Measurements from ENCODE around the gene WNK2. TPM values are rescaled to one million over a fixed set of nuclear protein-coding genes. Genes with fewer than 3 reads are reported as not detected.

The WNK2 gene
- total and polyA plus RNA-seq, 2 of the 4 experiments (the other 2 are of a cell fraction) = not detected

- no peak overlapping the region for H3K9ac ChIP-seq (ENCODE audit: low read depth, low read length)
- H3K27ac ChIP-seq (ENCODE audit: insufficient read depth, low read length) = no peak overlapping the region
- no peak for ATAC-seq (ENCODE audit: low read depth)
- no peak overlapping the region for H3K23ac ChIP-seq (ENCODE audit: low read depth, low read length)
- H3K9me1 ChIP-seq (ENCODE audit: insufficient read depth, low read length) = no peaks in the 10 kb centered on the region
- no TSS peak for BruUV-seq (replicated peaks)
- peak overlapping the region; percentile 50 for H2AK9ac ChIP-seq (replicated peaks; ENCODE audit: low read depth, low read length, poor library complexity)
- DNase-seq = no peak
- dilution Hi-C loops (cut with HindIII; ENCODE audit: low sequenced_read_pairs, unreplicated experiment) = no loop called here
- ChIA-PET POLR2A (ENCODE audit: unreplicated experiment) (no interaction called here), CTCF (no interaction called here)
- peak overlapping the region; percentile 32 for H2AFZ ChIP-seq (replicated peaks; ENCODE audit: low read length, poor library complexity)
- no peaks in the 10 kb centered on the region for H4K20me1 ChIP-seq (ENCODE audit: insufficient read depth, low read length)
- intact Hi-C loops (cut with micrococcal nuclease) = no loop called here
- H3K14ac ChIP-seq (replicated peaks; ENCODE audit: low read depth, low read length) = no peak overlapping the region
- no peaks in the 10 kb centered on the region for H3K79me1 ChIP-seq (ENCODE audit: low read depth in 1 of 2, low read length in 2 of 2)
- no peak overlapping the region for H2BK15ac ChIP-seq (ENCODE audit: low read depth, low read length)
- H2BK20ac ChIP-seq (ENCODE audit: low read depth, low read length) = no peak overlapping the region
- H3K4me3 ChIP-seq (ENCODE audit: insufficient read depth, low read depth, low read length) = no peak overlapping the region
- no peak overlapping the region for H2AK5ac ChIP-seq (ENCODE audit: low read depth, low read length)
- no peaks in the 10 kb centered on the region for H3K4me1 ChIP-seq (ENCODE audit: control insufficient read depth, insufficient read depth, low read length)
- no peak for TF ChIP-seq NFE2L2 (IDR thresholded peaks at IDR 0.05; ENCODE audit: low read depth, low read length)
- no peak for TF ChIP-seq ELK1 (IDR thresholded peaks at IDR 0.05; ENCODE audit: borderline replicate concordance, low read depth, low read length)
- TF ChIP-seq FOS (IDR thresholded peaks at IDR 0.05; ENCODE audit: low read depth, low read length) = no peak
- TF ChIP-seq CEBPB (IDR thresholded peaks at IDR 0.05; ENCODE audit: low read depth, low read length) = no peak
- TF ChIP-seq CTCF (conservative IDR thresholded peaks at IDR 0.05; ENCODE audit: low read depth, low read length) = no peak
- no peak for TF ChIP-seq MXI1 (IDR thresholded peaks at IDR 0.05; ENCODE audit: borderline replicate concordance, low read depth, low read length)
- TF ChIP-seq MAZ (IDR thresholded peaks at IDR 0.05; ENCODE audit: borderline replicate concordance, low read depth, low read length) = no peak
- TF ChIP-seq BHLHE40 (IDR thresholded peaks at IDR 0.05; ENCODE audit: low read depth, low read length) = no peak
- no peak for TF ChIP-seq SMC3 (IDR thresholded peaks at IDR 0.05; ENCODE audit: low read depth, low read length)
- H3K56ac ChIP-seq (ENCODE audit: extremely low read depth, insufficient read depth, low read length) = no peak overlapping the region
- H2BK5ac ChIP-seq (ENCODE audit: low read depth, low read length, poor library complexity, severe bottlenecking) = no peak overlapping the region
- no peak overlapping the region for H3K18ac ChIP-seq (ENCODE audit: low read depth, low read length)
- no peak overlapping the region for H4K8ac ChIP-seq (ENCODE audit: low read depth in 2 of 2, low read length in 2 of 2)
- no peak overlapping the region for H4K5ac ChIP-seq (ENCODE audit: low read depth, low read length)
- in situ Hi-C loops (cut with MboI; ENCODE audit: low sequenced_read_pairs) = no loop called here
- H4K91ac ChIP-seq (ENCODE audit: insufficient read depth, low read depth, low read length) = no peak overlapping the region
- H3K36me3 ChIP-seq (ENCODE audit: control insufficient read depth, insufficient read depth, low read length) = no peaks in the 10 kb centered on the region
- WGBS, 2 experiments (ENCODE audit: extremely low coverage in 2 of 2, insufficient read length in 1 of 2) = 47% methylated on average over 19 of the region's 26 CpGs; no CpG with 5 or more reads in 1 of the 2 experiments
- H3K4ac ChIP-seq (ENCODE audit: low read depth, low read length) = no peak overlapping the region
- H3K27me3 ChIP-seq (ENCODE audit: control insufficient read depth, insufficient read depth, low read length) = peaks cover 9% of the 10 kb centered on the region; the same call in 1 of the 2 replicates
- no peak overlapping the region for H3K4me2 ChIP-seq (ENCODE audit: low read depth, low read length)
- H3K9me3 ChIP-seq (ENCODE audit: control insufficient read depth, insufficient read depth, low read length) = no peaks in the 10 kb centered on the region
- H2BK120ac ChIP-seq (ENCODE audit: low read depth, low read length) = no peak overlapping the region
Observed at GRCh38 chr9:93298498-93299417, 114.8 kb downstream of the WNK2 start.

Measured in IMR-90 (cell line).